Muscle of leg (tissue), 11 donors: ENCODE data around the gene SRL. TPM values are rescaled to one million over a fixed set of nuclear protein-coding genes. Genes with fewer than 3 reads are reported as not detected.

ENCODE experiments used
- DNase-seq: peaks from one replicate; pipeline ENCODE4 v3.0.0; 2013
- H3K27ac ChIP-seq: one replicate; pipeline ENCODE4 v1.5.1; 2013; ENCODE audit warnings: mild to moderate bottlenecking, low read length, control low read depth
- H3K27me3 ChIP-seq: one replicate; pipeline ENCODE4 v1.6.1; 2013; ENCODE audit warnings: low read length; ENCODE audit not compliant: control insufficient read depth, insufficient read depth
- H3K36me3 ChIP-seq: one replicate; pipeline ENCODE4 v1.6.1; 2013; ENCODE audit warnings: low read length; ENCODE audit not compliant: control insufficient read depth, insufficient read depth
- H3K4me1 ChIP-seq: one replicate; pipeline ENCODE4 v1.6.1; 2013; ENCODE audit warnings: low read length; ENCODE audit not compliant: control insufficient read depth, insufficient read depth
- H3K4me3 ChIP-seq: one replicate; pipeline ENCODE4 v1.5.1; 2013; ENCODE audit warnings: low read length, control low read depth
- H3K9me3 ChIP-seq: replicated peaks from 2 replicates; pipeline ENCODE4 v1.6.1; 2013; ENCODE audit warnings: low read depth, low read length; ENCODE audit not compliant: control insufficient read depth
- WGBS: methylation state at CpG from one replicate; pipeline ENCODE4 v1.1.5; 2013; ENCODE audit warnings: missing lambda C conversion rate; ENCODE audit not compliant: insufficient coverage; 5-methylcytosine and 5-hydroxymethylcytosine counted together
- polyA plus RNA-seq, 8 donors: library from polyadenylated mRNA; unstranded; fragments of 120-200 nt; gene quantifications; one replicate each; pipeline versions ENCODE4 v1.2.1 to v1.2.3, GENCODE V29; 2013; ENCODE audit warnings: inconsistent platforms in 1 of 8, low replicate concordance in 1 of 8; ENCODE audit not compliant: insufficient read length in 8 of 8, insufficient read depth in 1 of 8
- total RNA-seq: library from RNA; stranded (reverse); fragments of 120-200 nt; gene quantifications from one replicate; pipeline ENCODE4 v1.2.4, GENCODE V29; 2013

Gene SRL
- total and polyA plus RNA-seq, 9 donors = 365 to 639 (median 481) TPM

DNA sequence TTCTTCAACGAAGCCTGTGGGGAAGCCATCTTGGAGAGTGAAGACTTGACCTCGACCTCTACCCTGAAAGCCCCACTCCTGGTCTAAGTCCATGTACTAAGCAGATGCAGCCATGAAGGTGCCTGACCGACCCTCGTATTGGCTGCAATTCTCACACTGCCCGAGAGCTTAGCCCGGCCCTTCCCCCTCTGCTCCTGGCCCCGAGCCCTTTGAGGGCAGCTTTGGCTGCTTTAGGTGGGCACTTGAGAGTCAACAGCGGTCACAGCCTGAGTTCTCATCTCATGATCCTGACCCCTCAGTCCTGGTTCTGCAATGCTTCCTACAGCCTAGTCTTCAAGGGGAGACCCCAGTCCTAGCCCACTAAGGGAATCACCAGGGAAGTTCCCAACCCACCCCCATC is 35.9 kb downstream of the SRL start:
- Histone ChIP-seq H3K27me3 (no peaks in the 10 kb centered on the region), H3K4me3 (no peak overlapping the region), H3K36me3 (peaks cover 66% of the 10 kb centered on the region), H3K9me3 (no peaks in the 10 kb centered on the region), H3K4me1 (peaks cover 67% of the 10 kb centered on the region), H3K27ac (peak overlapping the region; percentile 89)
- DNase-seq = no peak
- 70% methylated on average over 8 of the region's 8 CpGs for WGBS

DNA sequence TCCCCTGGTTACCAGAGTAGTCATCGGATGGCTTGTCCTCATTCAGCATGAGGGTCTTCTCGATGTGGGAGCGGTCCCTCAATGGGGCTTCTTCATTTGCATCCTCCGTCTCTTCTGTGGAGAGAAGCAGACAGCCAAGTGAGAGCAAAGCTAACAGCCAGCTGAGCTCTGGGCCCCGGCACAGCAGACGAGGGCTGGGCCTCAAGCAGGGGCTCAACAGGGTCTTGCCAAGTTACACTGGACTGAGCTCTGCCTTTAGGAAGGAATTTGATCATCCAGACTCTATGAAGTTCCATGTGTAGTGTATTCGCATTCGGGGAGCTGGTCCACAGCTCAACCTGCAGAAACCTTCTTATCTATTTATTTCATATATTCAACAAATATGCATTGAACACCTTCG is 37.4 kb downstream of the SRL start:
- Histone ChIP-seq H3K27ac (peak overlapping the region; percentile 57), H3K4me3 (peak overlapping the region; percentile 9), H3K9me3 (no peaks in the 10 kb centered on the region), H3K27me3 (no peaks in the 10 kb centered on the region), H3K4me1 (peaks cover 68% of the 10 kb centered on the region), H3K36me3 (peaks cover 63% of the 10 kb centered on the region)
- DNase-seq = peak; percentile 89
- 29% methylated on average over 6 of the region's 9 CpGs for WGBS

DNA sequence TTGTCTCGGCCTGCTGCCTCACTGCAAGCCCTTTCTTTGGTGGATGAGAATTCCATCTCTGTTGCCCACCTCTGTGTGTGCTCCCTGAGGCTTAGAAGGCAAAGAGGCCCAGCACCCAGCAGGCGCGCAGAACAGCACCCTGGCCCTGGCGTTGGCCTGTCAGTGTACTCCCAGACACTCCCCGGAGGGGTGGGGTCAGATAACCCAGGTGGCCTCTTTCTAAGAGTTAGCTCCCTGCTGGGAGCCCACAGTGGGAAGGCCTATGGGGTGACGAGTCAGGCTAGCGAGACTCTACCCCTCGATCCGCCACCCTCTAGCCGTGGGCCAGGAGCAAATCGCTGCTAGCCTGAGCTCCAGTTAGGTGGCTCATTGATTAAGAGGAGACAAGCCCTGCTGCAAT is 38.1 kb downstream of the SRL start:
- Histone ChIP-seq H3K4me3 (peak overlapping the region; percentile 9), H3K4me1 (peaks cover 60% of the 10 kb centered on the region), H3K36me3 (peaks cover 65% of the 10 kb centered on the region), H3K27me3 (no peaks in the 10 kb centered on the region), H3K9me3 (no peaks in the 10 kb centered on the region), H3K27ac (peak overlapping the region; percentile 57)
- no peak for DNase-seq
- 77% methylated on average over 9 of the region's 11 CpGs for WGBS

DNA sequence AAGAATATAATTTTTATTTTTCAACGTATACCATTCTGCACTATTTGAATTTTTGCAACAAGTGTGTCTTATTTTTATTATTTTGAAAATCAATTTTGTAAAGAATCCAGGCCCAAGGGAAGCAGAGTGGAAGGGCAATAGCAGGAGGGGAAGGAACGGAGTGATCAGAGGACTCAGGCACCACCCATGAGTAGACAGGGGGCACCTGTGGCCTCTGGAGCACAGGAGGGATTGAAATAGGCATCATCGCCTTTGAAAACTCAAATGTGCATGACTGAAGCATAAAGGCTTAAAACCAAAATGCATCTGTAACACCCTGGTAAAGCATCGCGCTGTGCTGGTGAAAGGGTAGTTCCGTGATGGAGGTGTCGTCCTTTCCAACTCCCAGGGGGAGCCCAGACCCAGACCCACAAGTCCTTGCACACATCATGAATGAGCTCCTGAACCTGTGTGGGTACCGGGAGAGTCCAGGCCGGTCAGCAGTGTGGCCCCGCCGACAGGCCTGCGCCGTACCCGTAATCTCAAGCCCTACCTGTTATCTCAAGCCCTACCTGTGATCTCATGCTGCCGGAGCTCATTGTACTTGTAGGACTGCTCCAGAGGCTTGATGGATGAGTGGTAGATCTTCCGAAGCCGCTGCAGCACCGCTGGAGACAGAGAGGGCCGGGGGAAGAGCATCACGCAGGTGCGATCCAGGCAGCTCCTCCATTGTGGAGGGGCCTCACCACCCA is 39.1 kb downstream of the SRL start:
- Histone ChIP-seq H3K27ac (no peak overlapping the region), H3K4me3 (no peak overlapping the region), H3K36me3 (peaks cover 74% of the 10 kb centered on the region), H3K27me3 (no peaks in the 10 kb centered on the region), H3K4me1 (peaks cover 50% of the 10 kb centered on the region), H3K9me3 (no peaks in the 10 kb centered on the region)
- DNase-seq = no peak
- 90% methylated on average over 18 of the region's 21 CpGs for WGBS

DNA sequence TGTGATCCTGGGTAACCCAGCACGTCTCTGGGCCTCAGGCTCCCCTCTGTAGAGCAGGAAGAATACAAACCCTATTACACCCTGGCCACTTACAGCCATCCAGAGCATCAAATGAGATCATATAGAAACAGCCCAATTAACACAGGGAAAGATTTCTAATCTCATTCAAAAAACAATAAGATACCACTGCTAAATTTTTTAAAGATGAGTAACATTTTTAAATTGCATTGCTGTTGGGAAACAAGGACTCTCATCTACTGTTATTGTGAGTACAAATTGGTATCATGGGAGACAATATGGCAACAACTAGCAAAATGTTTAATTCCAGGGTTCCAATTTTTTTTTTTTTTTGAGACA is 41.1 kb downstream of the SRL start:
- WGBS = no CpG with 5 or more reads among the region's 1 CpG
- no peaks in the 10 kb centered on the region for H3K27me3 ChIP-seq
- peaks cover 60% of the 10 kb centered on the region for H3K36me3 ChIP-seq
- peaks cover 31% of the 10 kb centered on the region for H3K4me1 ChIP-seq
- H3K4me3 ChIP-seq = no peak overlapping the region
- no peak overlapping the region for H3K27ac ChIP-seq
- no peak for DNase-seq
- H3K9me3 ChIP-seq = no peaks in the 10 kb centered on the region

DNA sequence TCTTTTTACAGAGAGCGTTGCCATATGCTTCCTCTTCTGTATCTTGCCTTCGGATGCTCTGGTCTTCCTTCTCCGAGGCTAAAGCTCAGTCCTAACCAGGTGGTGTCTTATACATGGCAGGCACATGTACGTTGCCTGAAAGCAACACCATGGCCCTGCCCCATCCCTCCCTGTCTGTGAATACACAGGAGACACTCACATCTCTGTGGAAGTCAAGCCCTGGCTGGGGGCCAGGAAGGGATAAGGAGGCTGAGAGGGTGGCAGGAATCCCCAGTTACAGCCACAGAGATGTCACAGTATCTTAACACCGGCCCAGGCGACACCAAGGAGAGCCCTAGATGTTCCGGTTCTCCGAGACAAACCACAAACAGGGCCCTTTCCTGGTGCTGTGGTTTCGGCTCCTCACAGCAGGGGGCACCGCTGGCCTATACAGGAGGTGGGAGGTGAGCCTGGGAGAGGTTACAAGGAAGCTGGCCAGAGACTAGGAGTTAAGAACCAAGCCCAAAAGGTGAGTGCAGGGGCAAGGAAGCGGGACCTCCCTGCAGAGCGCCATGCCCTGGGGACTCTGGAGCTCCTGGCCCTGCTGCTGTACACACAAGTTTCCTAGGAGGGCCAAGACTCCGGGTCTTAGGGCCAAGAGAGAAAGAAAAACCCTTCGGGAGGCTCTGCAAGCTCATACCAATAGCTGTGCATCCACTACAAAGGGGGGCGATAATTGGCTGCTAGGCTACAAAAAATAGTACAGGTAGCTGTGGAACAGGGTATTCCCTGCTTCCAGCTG is 41.7 kb downstream of the SRL start:
- H3K36me3 ChIP-seq = peaks cover 59% of the 10 kb centered on the region
- peak; percentile 75 for DNase-seq
- WGBS = 37% methylated on average over 10 of the region's 15 CpGs
- peaks cover 26% of the 10 kb centered on the region for H3K4me1 ChIP-seq
- H3K27ac ChIP-seq = peak overlapping the region; percentile 53
- H3K27me3 ChIP-seq = no peaks in the 10 kb centered on the region
- H3K9me3 ChIP-seq = no peaks in the 10 kb centered on the region
- H3K4me3 ChIP-seq = no peak overlapping the region

DNA sequence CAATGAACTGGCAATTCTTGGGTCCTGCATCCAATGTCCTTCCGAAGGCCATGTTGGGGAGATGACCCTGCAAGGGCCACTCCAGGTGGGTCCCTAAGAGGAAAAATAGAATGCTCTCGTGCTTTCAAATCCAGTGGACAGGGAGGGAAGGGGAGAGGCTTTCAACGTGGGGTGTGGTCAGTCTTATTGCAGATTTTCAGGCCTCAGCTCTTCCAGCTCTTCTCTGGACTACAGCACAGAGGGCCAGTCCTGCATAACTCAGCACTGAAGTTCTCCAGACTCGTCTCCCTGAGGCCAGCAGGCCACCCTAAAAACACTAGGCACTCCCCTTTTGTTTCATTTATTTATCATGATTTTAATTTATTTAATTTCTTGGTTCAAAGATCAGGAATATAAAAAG is 43.1 kb downstream of the SRL start:
- Histone ChIP-seq H3K9me3 (no peaks in the 10 kb centered on the region), H3K27me3 (no peaks in the 10 kb centered on the region), H3K4me1 (peaks cover 18% of the 10 kb centered on the region), H3K36me3 (peaks cover 58% of the 10 kb centered on the region), H3K27ac (no peak overlapping the region), H3K4me3 (no peak overlapping the region)
- WGBS = 76% methylated on average over 3 of the region's 4 CpGs
- DNase-seq = no peak

DNA sequence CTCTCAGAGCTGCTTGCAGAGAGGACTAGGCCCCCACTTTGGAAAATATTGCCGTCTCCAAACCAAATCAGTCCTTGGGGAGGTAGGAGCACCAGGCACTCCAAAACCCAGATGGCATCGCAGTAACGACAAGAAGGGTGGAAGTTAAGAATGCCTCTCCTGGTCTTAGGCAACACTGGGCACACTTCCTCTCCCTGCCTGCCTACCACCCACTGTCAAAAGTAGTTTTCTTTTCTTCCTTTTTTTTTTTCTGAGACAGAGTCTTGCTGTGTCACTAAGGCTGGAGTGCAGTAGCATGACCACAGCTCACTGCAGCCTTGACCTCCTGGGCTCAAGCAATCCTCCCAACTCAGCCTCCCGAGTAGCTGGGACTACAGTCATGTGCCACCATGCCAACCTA is 47.2 kb downstream of the SRL start:
- WGBS = 60% methylated on average over 1 of the region's 4 CpGs
- H3K4me3 ChIP-seq = no peak overlapping the region
- DNase-seq = no peak
- H3K36me3 ChIP-seq = peaks cover 65% of the 10 kb centered on the region
- peaks cover 19% of the 10 kb centered on the region for H3K4me1 ChIP-seq
- H3K9me3 ChIP-seq = no peaks in the 10 kb centered on the region
- no peak overlapping the region for H3K27ac ChIP-seq
- no peaks in the 10 kb centered on the region for H3K27me3 ChIP-seq

DNA sequence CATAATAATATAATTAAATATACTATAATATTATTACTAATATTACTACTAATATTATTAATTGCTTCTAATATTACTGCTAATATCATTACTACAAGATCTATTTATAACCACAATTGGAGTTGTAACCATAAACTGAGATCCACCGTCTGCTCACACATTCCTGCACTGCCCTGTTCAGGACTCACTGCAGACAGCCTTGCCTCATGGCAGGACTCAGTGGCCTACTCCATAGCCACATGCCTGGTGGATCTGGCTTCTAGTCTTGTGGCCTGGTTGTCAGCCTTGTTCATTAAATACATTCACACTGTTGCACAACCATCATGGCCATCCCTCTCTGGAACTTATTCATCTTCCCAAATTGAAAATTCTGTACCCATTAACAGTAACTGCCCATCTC is 48.0 kb downstream of the SRL start:
- no peak for DNase-seq
- Histone ChIP-seq H3K27ac (no peak overlapping the region), H3K4me3 (no peak overlapping the region), H3K27me3 (no peaks in the 10 kb centered on the region), H3K36me3 (peaks cover 68% of the 10 kb centered on the region), H3K9me3 (no peaks in the 10 kb centered on the region), H3K4me1 (peaks cover 20% of the 10 kb centered on the region)
- 79% methylated on average over 1 of the region's 1 CpG for WGBS

DNA sequence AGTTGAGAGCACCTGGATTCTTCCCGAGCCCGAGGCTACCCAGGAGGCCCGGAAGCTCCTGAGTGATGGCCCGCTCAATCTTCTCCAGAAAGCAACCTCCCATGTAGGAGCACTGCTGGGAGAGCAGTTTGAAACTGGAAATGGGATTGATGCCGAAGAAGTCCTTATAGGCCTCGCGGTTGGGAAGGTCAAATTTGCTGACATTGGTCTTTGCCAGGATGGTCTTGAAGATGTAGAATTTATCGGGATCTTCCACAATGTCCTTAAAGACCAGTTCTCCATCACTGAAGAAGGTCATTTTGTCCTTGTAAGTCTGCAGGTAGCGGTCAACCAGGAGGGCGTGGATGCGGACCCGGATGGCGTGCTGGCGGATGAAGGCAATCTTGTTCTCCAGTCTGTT is 49.7 kb downstream of the SRL start:
- Histone ChIP-seq H3K4me1 (peaks cover 20% of the 10 kb centered on the region), H3K27ac (no peak overlapping the region), H3K4me3 (no peak overlapping the region), H3K36me3 (peaks cover 57% of the 10 kb centered on the region), H3K27me3 (no peaks in the 10 kb centered on the region), H3K9me3 (no peaks in the 10 kb centered on the region)
- whole genome bisulfite sequencing = 99% methylated on average over 10 of the region's 14 CpGs
- no peak for DNase-seq
